Activated CD4-positive, alpha-beta T cell treated with anti-CD3 and anti-CD28 coated beads for 24 hours (primary cell): ENCODE results near the gene ZNRF3.

ENCODE experiments used
- DNase-seq, 2 donors: peaks; one replicate each; pipeline ENCODE4 v3.0.0-alpha.2; 2020; ENCODE audit warnings: low read depth in 2 of 2

ZNRF3 gene

DNA sequence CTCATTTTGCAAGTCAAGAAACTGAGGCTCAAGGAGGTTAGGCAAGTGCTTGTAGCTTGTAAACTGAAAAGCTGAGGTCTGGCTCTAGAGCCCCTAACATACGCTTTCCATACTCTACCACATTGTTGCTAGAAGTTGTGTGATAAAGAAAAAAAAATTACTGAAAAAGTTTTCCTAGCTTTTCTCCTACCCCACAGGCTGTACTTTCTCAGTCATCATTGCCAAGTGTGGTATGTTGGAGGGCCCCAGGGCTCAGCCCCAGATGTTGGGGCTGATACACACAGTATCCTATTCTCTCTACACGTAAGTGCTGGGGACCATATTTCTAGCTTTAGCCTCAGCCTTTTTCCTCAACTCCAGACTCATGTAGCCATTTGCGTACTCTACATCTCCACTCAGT, 205.4 kb downstream of the ZNRF3 start:
- no peak for DNase-seq

DNA sequence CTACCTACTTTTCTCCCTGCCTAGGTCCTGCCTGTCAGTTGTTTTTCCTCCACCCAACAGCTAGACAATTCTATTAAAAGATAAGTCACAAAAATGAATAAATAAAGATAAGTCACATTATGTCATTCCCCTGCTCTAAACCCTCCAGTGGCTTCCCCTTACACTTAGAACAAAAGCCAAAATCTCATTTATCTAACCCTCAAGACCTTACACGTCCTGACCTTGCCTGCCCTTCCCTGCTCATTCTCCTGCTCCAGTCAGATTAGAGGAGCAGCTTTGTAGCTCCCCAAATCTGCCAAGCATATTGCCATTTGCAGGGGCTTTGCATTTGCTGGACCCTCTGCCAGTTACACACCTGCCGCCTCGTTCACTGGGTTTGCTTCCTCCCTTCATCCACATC, 206.1 kb downstream of the ZNRF3 start:
- no peak for DNase-seq

DNA sequence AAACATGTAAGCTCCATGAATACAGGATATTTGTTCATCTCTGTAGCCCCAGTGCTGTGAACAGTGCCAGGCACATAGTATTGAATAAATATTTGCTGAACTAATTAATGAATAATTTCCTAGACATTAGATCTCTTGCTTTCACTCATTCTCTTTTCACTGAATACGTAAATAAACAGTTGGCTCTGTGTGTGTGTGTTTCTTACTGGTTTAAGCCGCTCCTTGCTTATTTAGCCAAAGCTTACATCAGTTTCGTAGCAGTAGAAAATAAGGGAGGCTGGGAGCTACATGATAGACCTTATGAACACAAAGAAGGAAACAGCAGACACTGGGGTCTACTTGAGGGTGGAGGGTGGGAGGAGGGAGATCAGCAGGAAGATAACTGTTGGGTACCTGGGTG, 206.7 kb downstream of the ZNRF3 start:
- DNase-seq: no peak

DNA sequence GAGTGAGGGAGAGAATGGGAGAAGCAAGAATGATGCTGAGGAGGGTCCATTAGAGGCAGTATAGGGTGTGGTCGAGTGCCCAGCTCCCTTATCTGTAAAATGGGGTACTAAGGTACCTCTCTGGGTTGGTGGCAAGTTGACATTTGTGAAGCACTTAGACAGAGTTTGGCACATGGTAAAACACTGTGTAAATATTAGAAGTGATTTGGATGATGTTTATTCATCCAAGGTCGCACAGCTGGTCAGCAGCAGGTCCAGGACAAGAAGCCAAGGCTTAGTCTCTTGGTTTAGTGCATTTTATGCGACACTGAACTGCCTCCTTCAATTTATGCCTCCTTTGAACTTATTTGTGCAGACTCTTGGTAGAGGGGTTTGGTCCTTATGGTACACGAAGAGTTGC, 208.9 kb downstream of the ZNRF3 start:
- DNase-seq: no peak

DNA sequence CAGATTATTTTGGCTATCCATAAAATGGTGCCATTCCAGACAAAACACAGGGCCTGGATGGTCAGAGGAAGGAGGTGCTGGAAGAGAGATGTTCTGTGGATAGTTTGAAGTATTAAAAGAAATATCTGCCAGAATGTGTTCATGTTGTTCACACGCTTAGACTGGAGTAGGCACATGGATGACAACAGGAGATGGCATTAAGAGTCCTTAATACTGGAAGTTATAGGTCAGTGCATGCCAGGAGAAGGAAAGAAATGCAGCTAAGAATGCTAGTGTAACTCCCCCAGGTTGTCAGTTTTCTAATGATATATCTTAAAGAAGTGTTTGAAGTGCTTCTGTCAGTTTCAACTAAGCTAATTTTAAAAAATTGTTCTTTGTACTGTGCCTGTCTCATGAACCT, 209.7 kb downstream of the ZNRF3 start:
- DNase-seq: no peak

DNA sequence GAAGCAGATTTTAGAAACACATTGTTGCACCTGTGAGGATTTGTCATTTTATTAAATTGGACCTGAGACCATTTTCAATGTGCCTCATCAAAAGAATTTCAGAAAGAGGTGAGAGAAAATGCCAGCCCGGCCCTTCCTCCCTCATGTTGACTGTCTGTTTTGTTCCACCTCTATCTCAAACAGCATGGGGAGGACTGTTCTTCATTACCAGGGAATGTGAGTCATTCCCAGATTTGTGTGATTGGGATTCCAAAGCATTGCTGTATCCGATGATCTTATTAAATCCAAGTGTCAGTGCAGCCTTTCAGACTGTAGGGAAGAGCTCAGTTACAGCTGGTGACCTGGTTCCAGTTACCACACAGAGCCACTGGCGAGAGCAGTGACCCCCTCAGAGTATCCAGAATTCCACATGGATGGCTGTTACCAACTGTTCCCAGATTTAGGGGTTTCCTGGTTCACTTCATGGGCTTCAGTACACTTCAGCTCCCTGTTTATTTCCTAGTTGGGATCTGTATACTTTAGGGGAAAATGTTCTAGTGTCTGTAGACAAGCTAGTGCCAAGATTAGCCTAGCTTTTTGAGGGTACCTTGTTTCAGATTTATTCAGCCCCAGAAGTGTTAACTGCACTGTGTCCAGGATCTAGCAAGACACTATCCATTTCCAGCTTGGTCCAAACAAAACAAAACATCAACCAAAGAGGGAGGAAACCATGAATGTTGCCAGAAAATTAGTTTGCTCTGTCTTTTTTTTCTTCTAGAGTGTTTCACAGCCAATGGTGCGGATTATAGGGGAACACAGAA, 210.3 kb downstream of the ZNRF3 start:
- no peak for DNase-seq

DNA sequence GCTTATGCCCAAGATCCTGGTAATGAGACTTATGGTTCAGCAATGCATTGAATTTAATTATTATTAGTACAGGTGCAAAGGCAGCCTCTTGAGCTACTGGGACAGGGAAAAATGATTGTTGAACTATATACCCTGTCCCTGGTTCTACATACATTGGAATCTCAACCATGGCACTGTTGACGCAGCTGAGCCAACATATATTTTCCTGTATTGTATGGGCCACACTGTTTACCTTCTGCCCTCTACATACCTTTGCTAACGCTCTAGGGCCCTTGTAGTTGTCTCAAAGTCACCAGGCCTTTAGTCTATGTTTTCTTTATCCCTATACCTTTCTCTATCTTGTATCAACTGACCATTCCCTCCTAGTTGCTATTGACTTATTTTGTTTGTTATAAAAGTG, 212.1 kb downstream of the ZNRF3 start:
- no peak for DNase-seq

DNA sequence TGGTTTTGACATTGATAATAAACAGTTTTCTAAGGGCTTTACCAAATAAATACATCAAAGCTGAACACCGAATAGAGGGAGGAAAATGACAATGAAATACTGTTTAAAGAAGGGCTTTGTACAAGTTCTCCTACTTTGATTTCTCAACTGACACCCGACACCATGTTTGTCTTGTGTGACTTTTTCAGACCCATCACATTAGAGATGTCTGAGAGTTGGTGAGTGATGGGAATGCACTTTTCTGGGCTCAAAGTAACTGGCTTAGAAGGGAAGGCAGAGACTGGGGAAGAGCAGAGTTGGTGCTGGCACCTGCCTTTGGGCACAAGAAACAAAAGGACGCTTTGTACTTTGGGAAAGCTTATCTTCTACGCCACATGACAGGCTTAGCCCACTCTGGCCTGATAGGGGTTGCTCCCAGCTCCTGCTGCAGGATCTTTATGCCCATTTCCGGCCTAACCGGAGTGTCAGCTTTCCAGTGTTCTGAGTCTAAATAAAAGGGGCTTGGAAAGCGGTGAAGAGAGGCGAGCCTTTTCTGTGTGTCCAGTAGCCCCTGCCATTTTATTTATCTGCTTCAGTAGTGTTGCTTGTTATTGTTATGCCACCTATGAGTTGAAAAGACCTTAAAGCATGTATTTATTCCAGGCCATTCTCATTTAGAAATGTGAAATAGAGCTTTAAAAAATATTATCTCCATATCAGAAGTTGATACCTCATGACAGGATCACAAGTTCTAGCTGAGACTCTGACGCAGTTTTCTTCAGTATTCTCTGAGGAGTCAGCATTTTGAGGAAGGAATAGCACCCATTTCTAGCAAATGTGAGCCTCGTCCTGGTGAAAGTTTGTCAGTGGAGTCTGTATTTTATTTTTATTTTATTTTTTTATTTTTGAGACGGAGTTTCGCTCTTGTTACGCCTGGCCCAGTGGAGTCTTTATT, 213.6 kb downstream of the ZNRF3 start:
- DNase-seq: no peak

DNA sequence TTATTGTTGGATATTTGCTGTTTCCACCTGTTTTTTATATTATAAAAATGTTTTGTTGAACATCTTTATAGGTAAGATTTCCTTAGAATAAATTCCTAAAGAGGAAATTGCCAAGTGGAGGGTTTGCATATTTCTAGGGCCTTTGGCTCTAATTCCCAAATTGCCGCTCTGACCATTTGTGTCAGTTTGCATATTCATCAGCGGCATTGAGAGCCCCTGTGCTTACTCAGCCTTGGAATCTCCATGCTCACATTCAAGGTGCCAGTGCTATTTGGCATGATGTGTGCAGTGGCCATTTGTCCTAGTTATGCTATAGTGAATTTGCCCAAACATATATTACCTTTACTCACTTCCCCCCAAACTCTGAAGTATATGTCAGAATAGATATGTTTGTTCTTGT, 214.9 kb downstream of the ZNRF3 start:
- DNase-seq: no peak

DNA sequence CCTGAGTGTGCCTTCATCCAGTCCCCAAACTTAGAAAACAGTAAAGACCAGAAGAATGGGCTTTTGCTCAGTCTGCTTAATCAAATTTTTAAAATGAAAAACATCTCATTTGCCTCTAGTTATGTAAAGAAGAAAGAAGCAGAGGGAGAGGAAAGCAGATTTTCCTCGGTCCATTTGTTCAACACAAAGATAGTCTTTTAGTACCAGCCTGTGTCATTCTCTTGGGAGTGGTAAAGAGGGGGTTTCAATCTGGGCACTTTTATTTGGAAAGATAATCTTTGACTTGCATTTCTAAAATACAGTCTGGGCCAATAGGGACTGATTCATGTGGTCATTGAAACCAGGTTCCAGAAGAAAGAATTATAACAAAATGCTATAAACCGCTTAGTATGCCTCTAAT, 218.9 kb downstream of the ZNRF3 start:
- DNase-seq: no peak

DNA sequence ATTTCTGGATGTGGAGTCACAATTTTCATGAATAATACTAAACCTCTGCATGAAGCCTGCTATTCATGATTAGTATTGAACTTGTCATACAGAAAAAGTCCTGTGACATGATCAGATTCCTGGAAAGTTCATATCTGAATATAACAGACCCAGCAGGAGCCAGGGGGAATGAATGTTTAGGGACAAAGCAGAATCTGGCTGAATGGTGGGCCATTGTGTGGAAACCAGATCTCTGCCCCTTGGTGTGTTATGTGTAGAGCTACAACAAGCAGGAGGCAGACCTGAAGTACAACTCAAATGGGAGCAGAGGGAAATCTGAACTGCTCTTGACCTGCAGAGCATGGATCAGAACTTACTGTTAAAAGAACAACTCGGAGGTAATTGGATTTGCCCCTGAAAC, 219.7 kb downstream of the ZNRF3 start:
- DNase-seq: no peak

DNA sequence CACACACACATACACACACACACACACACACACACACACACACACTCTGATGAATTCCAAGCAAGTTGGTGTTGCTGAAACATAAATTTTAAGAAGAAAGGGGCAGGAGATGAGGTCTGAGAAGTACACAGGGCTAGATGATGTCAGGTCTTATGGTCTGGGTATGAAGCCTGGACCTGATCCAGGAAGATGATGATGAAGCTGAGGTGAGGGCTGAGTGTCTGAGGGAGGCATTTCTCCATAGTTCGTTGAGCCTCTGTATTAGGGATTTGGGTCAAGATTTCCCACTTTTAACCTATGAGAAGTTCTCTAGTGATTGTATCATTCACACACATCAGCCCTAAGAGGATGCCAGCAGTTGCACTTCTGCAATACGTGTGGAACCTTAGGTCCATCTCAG, 222.1 kb downstream of the ZNRF3 start:
- DNase-seq: no peak

DNA sequence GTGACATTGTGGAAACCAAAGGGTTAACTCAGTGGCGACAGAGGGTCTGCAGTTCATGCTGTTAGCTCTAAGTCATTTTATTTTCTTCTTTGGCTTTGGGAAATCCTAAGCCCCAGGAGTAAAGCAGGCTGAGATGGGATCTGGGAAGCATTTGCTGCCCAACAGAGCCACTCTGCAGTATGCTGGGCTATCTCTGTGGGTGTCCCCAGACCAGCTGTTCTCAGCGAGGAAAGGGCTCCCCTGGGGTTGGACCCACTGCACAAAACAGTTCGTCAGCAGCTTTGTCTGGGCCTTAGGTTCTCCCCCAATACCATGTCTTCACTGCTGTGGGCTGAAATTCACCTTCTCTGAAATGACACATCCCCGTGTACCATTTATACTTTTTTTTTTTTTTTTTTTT, 223.5 kb downstream of the ZNRF3 start:
- no peak for DNase-seq
